SJCRH30 (cell line): ENCODE measurements around the gene WNK4. TPM values are rescaled to one million over a fixed set of nuclear protein-coding genes. Genes with fewer than 3 reads are reported as not detected.
"Not testable (repeated sequence)": the region's sequence is repeated elsewhere in the genome, so short reads cannot be mapped to it uniquely, and the experiment has no call there.

Experiments
- DNase-seq, 2 experiments: peaks; one replicate each; pipeline ENCODE4 v3.0.0-alpha.2; 2015 to 2020
- H3K27ac ChIP-seq: fragments of 250-450 bp; sonication (Bioruptor Pico); 2 replicates; pipeline ENCODE4 v1.5.1; 2020; ENCODE audit warnings: mild to moderate bottlenecking, moderate library complexity
- H3K27me3 ChIP-seq: fragments of 250-450 bp; sonication (Bioruptor Pico); 2 replicates; pipeline ENCODE4 v1.5.1; 2020; ENCODE audit warnings: mild to moderate bottlenecking, moderate library complexity
- H3K36me3 ChIP-seq: fragments of 250-450 bp; sonication (Bioruptor Pico); 2 replicates; pipeline ENCODE4 v1.5.1; 2020; ENCODE audit warnings: mild to moderate bottlenecking, moderate library complexity
- H3K4me1 ChIP-seq: fragments of 250-450 bp; sonication (Bioruptor Pico); 2 replicates; pipeline ENCODE4 v1.5.1; 2020; ENCODE audit warnings: mild to moderate bottlenecking, moderate library complexity
- H3K4me3 ChIP-seq: fragments of 250-450 bp; sonication (Bioruptor Pico); 2 replicates; pipeline ENCODE4 v1.5.1; 2020; ENCODE audit warnings: mild to moderate bottlenecking, moderate library complexity
- H3K9me3 ChIP-seq: fragments of 250-450 bp; sonication (Bioruptor Pico); replicated peaks from 2 replicates; pipeline ENCODE4 v1.5.1; 2020; ENCODE audit warnings: mild to moderate bottlenecking, moderate library complexity
- total RNA-seq: library from RNA; depleted of rRNA; stranded (reverse); fragments of >200 nt; shearing (Covaris generic); gene quantifications from 2 replicates; pipeline ENCODE4 v1.2.3, GENCODE V29; 2014

The WNK4 gene
- total RNA-seq, 1 experiment from 2014 or later, result 0.32 TPM

- Histone ChIP-seq H3K9me3 (no peaks in the 10 kb centered on the region), H3K4me3 (no peak within 1 kb of the TSS), H3K27me3 (no peaks in the 10 kb centered on the region), H3K36me3 (no peaks in the 10 kb centered on the region), H3K27ac (peak within 1 kb of the TSS; percentile 26), H3K4me1 (peaks cover 18% of the 10 kb centered on the region)
- no peak for DNase-seq
These were observed 19.5 kb upstream of the WNK4 start, which contains the start of gene RAMP2 for GRCh38 chr17:42760652-42761581. TSS of gene RAMP2 (plus strand) at chr17:42761227. CDS start at chr17:42761262, 35 bp downstream.

- H3K27ac ChIP-seq, result no peak overlapping the region
- DNase-seq, result no peak
- H3K9me3 ChIP-seq, result no peaks in the 10 kb centered on the region
- H3K4me3 ChIP-seq, result no peak overlapping the region
- H3K4me1 ChIP-seq, result peaks cover 18% of the 10 kb centered on the region
- no peaks in the 10 kb centered on the region for H3K27me3 ChIP-seq
- H3K36me3 ChIP-seq, result no peaks in the 10 kb centered on the region
These were observed 18.8 kb upstream of the WNK4 start for GRCh38 chr17:42761638-42762037.

- no peaks in the 10 kb centered on the region for H3K9me3 ChIP-seq
- H3K36me3 ChIP-seq, result no peaks in the 10 kb centered on the region
- H3K4me3 ChIP-seq, result no peak overlapping the region
- H3K4me1 ChIP-seq, result peaks cover 7% of the 10 kb centered on the region
- no peak for DNase-seq
- no peaks in the 10 kb centered on the region for H3K27me3 ChIP-seq
- H3K27ac ChIP-seq, result no peak overlapping the region
These were observed 14.3 kb upstream of the WNK4 start for GRCh38 chr17:42766124-42766523.

GRCh38 chr17:42767512-42767911 is 12.9 kb upstream of the WNK4 start:
- Histone ChIP-seq H3K36me3 (no peaks in the 10 kb centered on the region), H3K27ac (no peak overlapping the region), H3K4me3 (no peak overlapping the region), H3K4me1 (peaks cover 7% of the 10 kb centered on the region), H3K9me3 (no peaks in the 10 kb centered on the region), H3K27me3 (no peaks in the 10 kb centered on the region)
- no peak for DNase-seq

DNA sequence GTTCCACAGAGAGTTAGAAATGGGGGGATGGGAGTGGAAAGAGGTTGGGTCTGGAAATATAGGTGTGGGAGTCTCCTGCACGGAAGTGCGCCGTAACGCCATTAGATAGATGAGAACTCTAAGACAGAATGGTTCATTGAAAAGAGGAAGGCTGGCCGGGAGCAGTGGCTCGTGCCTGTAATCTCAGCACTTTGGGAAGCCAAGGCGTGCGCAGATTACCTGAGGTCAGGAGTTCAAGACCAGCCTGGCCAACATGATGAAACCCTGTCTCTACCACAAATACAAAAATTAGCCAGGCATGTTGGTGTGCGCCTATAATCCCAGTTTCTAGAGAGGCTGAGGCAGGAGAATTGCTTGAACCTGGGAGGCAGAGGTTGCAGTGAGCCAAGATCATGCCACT is 12.4 kb upstream of the WNK4 start:
- not testable (repeated sequence) for H3K9me3 ChIP-seq, H3K4me1 ChIP-seq, H3K27ac ChIP-seq, H3K4me3 ChIP-seq, DNase-seq, H3K27me3 ChIP-seq, H3K36me3 ChIP-seq

DNA sequence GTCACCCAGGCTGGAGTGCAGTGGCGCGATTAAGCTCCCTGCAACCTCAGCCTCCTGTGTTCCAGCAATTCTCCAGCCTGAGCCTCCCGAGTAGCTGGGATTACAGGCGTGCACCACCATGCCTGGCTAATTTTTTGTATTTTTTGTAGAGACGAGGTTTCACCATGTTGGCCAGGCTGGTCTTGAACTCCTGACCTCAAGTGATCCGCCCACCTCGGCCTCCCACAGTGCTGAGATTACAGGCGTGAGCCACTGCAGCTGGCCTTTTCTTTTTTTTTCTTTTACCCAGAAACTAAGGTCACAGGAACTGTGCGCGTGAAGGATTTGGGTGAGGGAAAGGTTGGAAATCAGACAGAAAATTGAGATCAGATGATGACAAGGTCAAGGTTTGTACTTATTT is 10.4 kb upstream of the WNK4 start:
- not testable (repeated sequence) for H3K27ac ChIP-seq, DNase-seq, H3K9me3 ChIP-seq, H3K4me3 ChIP-seq, H3K36me3 ChIP-seq, H3K4me1 ChIP-seq, H3K27me3 ChIP-seq

DNA sequence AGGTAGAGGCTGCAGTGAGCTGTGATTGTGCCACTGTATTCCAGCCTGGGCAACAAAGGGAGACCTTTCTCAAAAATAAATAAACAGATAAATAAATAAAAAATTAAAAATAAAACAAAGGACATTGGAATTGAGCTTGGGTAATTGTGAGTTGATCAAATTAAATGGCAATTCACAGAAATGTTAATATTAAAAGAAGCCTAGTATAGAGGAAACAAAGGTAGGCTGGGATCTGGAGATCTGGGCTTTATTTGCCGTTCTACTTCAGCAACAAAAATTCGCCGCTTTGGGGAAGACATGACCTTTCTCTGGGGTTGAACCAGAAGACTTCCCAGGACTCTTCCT is 7.5 kb upstream of the WNK4 start:
- Histone ChIP-seq H3K9me3 (no peaks in the 10 kb centered on the region), H3K4me1 (peaks cover 9% of the 10 kb centered on the region; the same call in 1 of the 2 replicates), H3K27me3 (no peaks in the 10 kb centered on the region), H3K4me3 (peak overlapping the region; percentile 74), H3K27ac (peak overlapping the region; percentile 71), H3K36me3 (peaks cover 8% of the 10 kb centered on the region; the same call in 1 of the 2 replicates)
- no peak for DNase-seq

DNA sequence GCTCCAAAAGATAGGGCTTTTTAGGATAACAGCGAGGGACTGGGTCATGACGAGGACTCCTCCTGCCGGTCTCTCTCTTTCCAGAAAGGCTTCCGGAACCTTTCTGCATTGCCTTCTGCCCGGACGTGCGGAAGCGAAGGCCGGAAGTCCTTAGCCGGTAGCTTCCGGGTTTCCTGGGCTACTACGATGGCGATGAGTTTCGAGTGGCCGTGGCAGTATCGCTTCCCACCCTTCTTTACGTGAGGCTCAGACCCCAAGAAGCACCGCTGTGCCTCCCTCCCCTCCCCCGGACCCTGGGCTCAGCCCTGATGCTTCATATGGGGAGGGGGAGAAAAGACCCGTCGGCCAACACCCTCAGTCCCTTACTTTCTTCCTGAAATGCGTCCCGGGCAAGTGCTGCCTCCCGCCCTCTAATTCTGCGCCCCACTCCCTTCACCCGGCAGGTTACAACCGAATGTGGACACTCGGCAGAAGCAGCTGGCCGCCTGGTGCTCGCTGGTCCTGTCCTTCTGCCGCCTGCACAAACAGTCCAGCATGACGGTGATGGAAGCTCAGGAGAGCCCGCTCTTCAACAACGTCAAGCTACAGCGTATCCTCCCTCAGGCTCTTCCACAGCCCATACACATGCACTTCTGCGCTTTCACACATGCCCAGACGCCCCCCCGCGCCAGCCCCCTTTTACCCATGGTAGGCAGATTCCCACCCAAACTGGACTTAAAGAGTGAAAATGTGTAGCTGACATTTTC is 6.9 kb upstream of the WNK4 start, which contains the start of gene VPS25:
VPS25 (plus strand) TSS at position 160 of the 746 bp plus-strand sequence; CDS start at position 187, 27 bp downstream.
- Histone ChIP-seq H3K27me3 (no peaks in the 10 kb centered on the region), H3K36me3 (peaks cover 8% of the 10 kb centered on the region; the same call in 1 of the 2 replicates), H3K9me3 (no peaks in the 10 kb centered on the region), H3K4me1 (peaks cover 9% of the 10 kb centered on the region; the same call in 1 of the 2 replicates), H3K4me3 (peak within 1 kb of the TSS; percentile 74), H3K27ac (peak within 1 kb of the TSS; percentile 71)
- DNase-seq, result peak; percentile 84 to 89

DNA sequence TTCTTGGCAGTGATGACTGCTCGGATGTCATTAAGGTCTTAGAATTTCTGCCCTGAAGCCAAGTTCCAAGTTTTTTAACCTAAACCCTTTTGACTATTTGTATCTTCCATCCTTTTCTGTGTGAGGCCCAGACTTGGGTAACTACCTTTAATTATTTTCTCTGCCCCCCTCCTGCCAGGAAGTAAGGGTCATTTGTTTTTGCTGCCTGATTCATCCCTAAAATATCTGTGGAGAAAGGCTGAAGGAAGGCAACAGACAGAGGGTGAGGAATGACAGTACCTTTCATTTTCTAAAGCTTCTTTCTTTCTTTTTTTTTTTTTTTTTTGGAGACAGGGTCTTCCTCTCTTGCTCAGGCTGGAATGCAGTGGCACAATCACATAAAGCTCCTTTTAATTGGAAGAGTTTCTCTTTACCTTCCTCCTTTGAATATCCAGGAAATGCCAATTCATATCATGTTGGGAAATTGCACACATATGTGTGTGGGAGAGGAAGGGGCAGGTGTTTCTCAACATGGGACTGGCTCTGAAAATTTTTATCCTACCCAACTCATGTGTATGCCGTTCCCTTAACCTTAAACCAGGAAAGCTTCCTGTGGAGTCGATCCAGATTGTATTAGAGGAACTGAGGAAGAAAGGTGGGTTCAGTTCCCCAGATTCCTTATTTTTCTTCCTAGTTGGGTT is 6.2 kb upstream of the WNK4 start:
- peaks cover 12% of the 10 kb centered on the region for H3K36me3 ChIP-seq
- peak overlapping the region; percentile 74 for H3K4me3 ChIP-seq
- H3K9me3 ChIP-seq, result no peaks in the 10 kb centered on the region
- DNase-seq, result no peak
- H3K27ac ChIP-seq, result peak overlapping the region; percentile 71
- peaks cover 9% of the 10 kb centered on the region; the same call in 1 of the 2 replicates for H3K4me1 ChIP-seq
- H3K27me3 ChIP-seq, result no peaks in the 10 kb centered on the region

DNA sequence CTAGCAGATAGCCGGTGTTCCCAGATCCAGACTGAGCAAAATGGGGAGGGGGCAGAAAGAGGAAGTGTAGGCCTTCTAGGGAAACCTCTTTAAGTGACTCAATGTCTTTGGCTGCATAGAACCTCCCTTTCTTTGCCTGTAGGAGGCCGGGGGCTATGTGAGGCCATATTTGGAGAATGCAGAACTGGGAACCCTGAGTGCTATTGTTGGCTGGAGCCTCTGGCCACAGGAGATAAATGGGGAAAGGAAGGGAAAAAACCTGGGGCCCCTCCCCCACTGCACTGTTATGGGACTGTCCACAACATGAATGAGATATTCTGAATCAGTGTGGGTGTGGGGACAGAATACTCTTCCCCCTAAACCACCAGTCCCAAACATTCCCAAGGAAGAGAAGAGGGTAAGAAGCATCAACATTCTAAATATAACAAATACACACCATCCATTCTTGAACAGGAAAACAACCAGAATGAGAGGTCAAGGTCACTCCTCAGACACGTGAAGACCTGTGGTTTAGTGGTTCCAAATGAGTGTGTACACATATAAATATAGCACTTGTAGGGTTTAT is 4.8 kb upstream of the WNK4 start:
- no peak overlapping the region for H3K4me3 ChIP-seq
- H3K9me3 ChIP-seq, result no peaks in the 10 kb centered on the region
- peaks cover 9% of the 10 kb centered on the region; the same call in 1 of the 2 replicates for H3K4me1 ChIP-seq
- peaks cover 13% of the 10 kb centered on the region for H3K36me3 ChIP-seq
- no peak overlapping the region for H3K27ac ChIP-seq
- H3K27me3 ChIP-seq, result no peaks in the 10 kb centered on the region
- no peak for DNase-seq

- no peaks in the 10 kb centered on the region for H3K9me3 ChIP-seq
- no peak overlapping the region for H3K27ac ChIP-seq
- H3K27me3 ChIP-seq, result no peaks in the 10 kb centered on the region
- H3K36me3 ChIP-seq, result peaks cover 13% of the 10 kb centered on the region
- DNase-seq, result no peak
- H3K4me3 ChIP-seq, result no peak overlapping the region
- H3K4me1 ChIP-seq, result peaks cover 9% of the 10 kb centered on the region; the same call in 1 of the 2 replicates
These were observed 1.8 kb upstream of the WNK4 start for GRCh38 chr17:42778570-42778969.

GRCh38 chr17:42779304-42779935 is 990 bp upstream of the WNK4 start:
- Histone ChIP-seq H3K4me3 (no peak overlapping the region), H3K27me3 (no peaks in the 10 kb centered on the region), H3K36me3 (peaks cover 13% of the 10 kb centered on the region), H3K27ac (no peak overlapping the region), H3K9me3 (no peaks in the 10 kb centered on the region), H3K4me1 (peaks cover 5% of the 10 kb centered on the region; the same call in 1 of the 2 replicates)
- no peak for DNase-seq

DNA sequence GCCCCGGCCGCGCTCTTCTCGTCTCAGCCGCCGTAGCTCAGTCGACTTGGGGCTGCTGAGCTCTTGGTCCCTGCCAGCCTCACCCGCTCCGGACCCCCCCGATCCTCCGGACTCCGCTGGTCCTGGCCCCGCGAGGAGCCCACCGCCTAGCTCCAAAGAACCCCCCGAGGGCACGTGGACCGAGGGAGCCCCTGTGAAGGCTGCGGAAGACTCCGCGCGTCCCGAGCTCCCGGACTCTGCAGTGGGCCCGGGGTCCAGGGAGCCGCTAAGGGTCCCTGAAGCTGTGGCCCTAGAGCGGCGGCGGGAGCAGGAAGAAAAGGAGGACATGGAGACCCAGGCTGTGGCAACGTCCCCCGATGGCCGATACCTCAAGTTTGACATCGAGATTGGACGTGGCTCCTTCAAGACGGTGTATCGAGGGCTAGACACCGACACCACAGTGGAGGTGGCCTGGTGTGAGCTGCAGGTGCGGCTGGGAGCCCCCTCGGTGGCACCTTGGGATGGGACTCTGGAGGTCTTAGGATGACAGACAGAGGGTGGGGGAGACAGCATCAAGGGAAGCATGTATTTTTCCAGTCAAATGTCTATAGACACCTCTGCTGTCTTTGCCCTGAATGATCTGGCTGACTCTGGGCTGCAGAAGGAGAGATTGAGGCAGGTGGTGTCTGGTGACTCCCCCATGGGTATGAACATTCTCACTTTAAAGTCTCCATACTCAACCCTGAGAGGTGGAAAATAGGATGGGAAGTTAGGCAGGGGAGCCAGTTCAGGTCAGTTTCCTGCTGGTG is 635 bp downstream of the WNK4 start:
- no peaks in the 10 kb centered on the region; the same call in 1 of the 2 replicates for H3K9me3 ChIP-seq
- no peaks in the 10 kb centered on the region for H3K4me1 ChIP-seq
- H3K27ac ChIP-seq, result no peak overlapping the region
- H3K27me3 ChIP-seq, result no peaks in the 10 kb centered on the region
- no peak overlapping the region for H3K4me3 ChIP-seq
- DNase-seq, result no peak
- peaks cover 10% of the 10 kb centered on the region for H3K36me3 ChIP-seq
